CD4-positive, alpha-beta T cell treated with Interleukin-21 for 1 hour (primary cell): ENCODE data around the gene TRIM24.
"Not testable (repeated sequence)": the region's sequence is repeated elsewhere in the genome, so short reads cannot be mapped to it uniquely, and the experiment has no call there.

ENCODE experiments used
- DNase-seq: peaks from one replicate; pipeline ENCODE4 v3.0.0-alpha.2; 2020

Gene TRIM24

DNA sequence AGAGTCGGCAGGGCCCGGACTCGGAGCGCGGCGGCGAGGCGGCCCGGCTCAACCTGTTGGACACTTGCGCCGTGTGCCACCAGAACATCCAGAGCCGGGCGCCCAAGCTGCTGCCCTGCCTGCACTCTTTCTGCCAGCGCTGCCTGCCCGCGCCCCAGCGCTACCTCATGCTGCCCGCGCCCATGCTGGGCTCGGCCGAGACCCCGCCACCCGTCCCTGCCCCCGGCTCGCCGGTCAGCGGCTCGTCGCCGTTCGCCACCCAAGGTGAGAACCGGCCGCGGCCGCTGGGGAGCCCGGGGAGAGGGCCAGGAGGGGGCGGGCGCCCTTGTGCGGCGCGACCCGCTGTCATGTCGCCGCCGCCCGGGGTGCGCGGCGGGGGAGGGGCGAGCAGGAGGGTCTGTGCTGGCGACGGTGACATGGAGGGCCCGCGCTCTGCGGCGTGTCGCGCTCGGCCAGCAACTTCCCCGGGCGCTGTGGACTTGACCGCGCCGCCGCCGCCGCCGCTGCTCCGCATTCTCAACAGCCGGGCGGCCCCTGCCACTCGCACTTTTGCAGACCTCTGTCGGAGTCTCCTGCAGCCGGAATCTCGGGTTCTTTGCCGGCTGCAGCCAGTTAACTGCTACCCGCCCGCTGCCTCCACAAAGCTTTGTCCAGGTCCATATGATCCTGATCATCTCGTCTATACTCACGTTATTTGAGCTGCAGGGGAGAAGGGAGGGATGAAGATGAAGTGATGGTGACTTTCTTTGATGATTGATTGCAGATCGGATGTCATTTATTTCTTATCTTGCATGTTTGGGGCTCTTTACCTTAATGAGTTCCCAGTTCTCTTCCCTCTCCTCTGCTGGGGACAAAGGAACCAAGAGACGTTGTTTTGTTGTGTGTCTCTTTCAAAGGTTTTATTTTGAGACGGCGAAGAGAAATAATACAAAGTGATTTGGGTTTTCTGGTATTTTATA, 869 bp downstream of the TRIM24 start:
- DNase-seq = peak; percentile 61

DNA sequence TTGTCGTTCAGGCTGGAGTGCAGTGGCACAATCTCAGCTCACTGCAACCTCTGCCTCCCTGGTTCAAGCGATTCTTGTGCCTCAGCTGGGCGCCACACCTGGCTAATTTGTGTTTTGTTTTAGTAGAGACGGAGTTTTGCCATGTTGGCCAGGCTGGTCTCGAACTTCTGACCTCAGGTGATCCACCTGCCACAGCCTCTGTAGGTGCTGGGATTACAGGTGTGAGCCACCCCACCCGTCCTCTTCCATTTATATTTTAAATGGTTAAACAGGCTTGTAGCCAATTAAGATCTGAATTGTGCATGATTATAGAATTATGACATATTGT, 3.2 kb downstream of the TRIM24 start:
- DNase-seq = not testable (repeated sequence)

DNA sequence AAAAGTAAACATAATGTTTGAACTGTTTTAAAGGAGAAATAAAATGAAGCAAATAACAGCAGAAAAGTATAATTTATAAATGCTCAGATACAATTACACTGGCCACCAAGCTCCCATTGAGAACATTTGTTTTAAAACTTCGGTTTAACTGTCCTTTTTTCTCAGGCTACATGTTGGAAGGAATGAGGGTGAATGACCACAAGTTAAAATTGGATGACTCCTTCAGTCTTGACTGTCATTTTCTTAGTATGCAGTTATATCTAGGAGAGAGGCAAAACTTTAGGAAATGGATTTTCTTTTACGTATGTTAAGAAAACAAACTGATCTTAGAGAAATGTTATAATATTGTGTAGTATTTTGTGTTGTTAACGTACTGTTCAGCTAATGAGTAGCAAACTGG, 5.0 kb downstream of the TRIM24 start:
- DNase-seq = no peak

DNA sequence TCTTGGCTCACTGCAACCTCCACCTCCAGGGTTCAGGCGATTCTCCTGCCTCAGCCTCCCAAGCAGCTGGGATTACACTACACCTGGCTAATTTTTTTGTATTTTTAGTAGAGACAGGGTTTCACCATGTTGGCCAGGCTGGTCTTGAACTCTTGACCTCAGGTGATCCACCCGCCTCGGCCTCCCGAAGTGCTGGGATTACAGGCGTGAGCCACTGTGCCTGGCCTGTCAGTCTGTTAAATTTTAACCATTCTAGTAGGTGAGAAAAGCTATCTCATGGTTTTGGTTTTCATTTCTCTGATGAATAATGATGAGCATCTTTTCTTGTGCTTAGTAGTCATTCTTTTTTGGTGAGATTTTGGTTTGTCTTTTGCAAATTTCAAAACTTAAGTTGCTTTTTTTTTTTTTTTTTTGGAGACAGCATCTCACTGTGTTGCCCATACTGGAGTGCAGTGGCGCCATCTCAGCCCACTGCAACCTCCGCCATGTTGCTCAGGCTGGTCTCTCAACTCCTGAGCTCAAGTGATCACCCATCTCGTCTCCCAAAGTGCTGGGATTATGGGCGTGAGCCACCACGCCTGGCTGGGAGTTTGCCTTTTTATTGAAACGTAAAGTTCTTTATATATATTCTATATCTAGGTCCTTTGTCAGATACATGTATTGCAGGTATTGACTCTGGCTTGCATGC, 6.2 kb downstream of the TRIM24 start:
- DNase-seq = not testable (repeated sequence)

DNA sequence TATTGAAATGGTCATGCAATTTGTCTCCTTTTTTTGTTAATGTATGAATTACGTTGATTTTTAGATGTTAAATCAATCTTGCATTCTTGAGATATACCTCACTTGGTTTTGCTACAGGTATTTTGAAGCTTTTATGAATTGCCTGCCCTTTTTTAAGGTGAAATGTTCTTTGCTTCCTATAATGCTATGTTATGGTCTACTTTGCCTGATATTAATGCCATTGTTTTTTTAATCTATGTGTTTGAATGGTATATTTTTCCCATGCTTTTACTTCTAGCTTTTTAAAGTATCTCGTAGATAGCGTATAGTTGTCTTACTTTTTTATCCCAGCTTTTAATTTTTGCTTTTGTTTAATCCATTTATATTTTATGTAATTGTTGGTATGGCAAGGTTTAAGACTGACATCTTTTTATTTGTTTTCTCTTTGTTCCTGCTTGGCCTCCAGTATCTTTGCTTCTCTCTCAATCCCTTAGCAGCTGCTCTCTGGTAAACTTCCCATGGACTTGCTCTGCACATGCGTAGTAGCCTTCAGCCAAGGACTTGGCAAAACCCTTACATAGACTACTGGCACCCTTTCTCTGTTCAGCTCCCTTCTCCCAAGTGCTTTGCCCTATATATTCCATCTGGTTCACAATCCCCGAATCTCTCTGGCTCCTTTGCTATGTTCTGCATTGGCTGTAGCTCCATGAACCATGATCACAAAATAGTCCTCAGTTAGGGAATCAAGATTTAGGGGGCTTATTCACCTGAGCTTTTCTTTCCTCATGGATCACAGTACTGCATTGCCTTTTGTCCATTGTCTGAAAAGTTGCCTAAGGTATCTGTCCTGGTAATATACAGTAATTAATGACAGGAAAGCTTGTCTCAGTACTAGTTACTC, 8.4 kb downstream of the TRIM24 start:
- DNase-seq = no peak

DNA sequence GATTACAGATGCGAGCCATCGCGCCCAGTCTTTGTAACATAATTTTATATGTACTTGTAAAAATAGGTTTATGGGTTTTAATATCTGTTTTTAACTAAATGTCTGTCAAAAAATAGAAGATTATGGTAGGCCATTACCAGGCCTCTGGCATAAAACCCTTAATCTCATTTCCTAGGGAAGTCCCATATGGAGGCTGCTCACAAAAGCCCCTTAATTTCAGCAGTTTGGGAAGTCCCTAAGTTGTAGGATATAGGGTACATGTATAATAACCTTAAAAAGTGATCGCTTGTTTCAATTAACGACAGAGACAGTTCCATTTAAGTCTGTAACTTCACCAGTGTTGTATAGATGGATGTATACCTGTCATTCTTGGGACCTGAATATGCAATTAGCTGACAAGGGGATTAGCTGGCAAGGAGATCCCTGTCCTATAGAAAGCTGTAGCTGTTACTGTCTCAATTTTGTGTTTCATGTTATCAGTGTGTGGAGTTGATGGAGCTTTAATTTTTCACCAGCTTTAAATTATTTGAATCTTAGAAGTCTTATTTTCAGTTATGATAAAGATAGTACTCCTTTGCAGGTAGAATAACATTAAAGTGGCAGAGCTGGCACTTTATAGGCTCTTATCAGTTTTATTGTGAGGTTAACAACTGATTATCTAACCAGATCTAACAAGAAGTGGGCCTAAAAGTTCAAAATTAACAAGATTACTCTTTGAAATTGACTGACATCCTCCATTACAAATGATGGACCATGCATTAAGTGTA, 10.5 kb downstream of the TRIM24 start:
- DNase-seq = no peak

DNA sequence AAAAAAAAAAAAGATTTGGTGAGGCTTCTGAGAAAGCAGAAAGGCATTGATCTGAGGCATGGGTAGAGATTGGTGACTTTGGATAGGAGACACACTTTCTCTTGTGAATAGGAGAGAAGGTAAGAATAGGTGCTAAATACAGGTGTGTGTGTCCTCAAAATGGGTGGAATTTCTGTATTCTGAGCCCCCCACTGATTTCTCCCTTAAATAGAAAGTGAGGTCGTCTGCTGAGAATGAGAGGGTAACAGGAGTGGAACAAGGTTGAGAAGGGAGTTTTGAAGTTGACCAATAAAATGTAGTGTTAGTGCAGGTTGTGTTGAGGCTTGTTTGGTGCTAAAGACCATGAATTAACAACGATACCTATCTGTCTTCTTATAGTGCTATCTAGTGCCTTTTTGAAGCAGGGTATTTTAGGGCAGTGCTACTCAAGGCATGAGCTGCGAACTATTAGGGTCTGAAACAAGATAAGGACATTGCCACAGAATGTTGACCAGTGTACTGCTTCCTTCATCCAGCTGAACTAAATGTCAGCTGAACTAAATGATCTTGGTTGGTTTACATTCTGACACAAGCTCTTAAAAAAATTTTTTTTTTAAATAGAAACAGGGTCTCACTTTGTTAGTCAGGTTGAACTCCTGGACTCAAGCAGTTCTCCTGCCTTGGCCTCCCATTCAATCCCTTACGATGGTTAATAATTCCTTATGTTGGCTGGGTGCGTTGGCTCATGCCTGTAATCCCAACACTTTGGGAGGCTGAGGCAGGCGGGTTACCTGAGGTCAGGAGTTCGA, 12.4 kb downstream of the TRIM24 start:
- DNase-seq = no peak

DNA sequence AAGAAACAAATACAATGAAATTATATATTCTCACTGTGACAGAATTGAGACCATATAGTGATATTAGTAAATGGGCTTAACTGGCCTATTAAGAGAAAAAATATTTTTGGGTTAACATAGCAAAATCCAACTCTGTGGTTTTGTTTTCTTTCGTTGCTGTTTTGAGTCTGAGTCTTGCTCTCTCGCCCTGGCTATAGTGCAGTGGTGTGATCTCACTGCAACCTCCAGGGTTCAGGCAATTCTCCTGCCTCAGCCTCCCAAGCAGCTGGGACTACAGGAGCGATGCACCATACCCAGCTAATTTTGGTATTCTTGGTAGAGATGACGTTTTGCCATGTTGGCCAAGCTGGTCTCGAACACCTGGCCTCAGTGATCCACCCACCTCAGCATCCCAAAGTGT, 15.3 kb downstream of the TRIM24 start:
- DNase-seq = no peak

DNA sequence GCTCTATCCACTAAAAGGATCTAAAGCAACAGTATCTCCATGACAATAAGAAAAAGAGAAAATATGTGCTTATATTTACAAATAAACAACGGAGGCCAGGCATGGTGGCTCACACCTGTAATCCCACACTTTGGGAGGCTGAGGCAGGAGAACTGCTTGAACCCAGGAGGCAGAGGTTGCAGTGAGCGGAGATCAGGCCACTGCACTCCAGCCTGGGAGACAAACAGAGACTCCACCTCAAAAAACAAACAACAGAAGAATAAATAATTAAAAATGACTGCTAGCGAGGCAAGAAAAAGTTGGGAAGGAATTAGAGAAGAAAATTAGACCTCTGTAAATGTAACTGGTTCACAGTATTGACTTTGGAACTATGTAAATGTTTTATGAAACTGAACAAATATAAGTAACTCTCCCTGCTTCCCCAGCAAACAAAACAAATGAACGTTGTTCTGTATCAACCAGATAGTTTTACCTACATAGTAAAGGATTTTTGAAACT, 17.1 kb downstream of the TRIM24 start:
- no peak for DNase-seq

DNA sequence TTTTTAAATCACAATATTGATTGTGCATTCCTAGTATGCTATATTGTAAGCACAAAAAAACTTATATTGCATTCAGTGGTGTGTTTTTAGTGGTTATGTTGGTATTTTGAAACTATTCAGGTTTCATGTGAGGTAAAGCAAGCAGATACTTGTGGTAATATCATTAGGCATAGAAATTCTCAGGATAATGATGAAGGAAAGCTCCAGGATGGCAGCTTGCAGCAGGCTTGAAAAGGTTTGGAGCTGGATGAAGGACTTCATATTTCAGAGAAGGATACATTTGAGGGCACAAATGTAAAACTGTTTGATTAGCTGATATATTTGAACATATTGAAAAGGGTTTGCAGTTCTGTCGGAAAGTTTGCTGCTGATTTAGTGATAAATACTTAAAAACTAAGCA, 17.5 kb downstream of the TRIM24 start:
- DNase-seq = no peak

DNA sequence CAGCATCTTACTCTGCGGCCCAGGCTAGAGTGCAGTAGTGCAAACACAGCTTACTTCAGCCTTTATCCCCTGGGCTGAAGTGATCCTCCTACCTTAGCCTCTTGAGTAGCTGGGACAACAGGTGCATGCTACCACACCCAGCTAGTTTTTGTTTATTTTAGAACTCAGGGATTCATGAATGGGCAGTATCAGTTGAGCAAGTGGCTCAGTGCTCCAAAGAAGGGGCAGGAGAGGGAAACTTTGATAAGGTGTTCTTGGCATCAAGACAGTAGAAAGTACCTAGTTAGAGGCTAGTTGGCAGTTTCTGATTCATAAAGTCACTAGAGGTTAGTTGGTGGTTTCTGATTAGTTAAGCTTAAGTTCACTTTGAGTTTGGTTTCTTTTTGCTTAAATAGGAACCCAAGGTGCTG, 18.4 kb downstream of the TRIM24 start:
- DNase-seq = no peak

DNA sequence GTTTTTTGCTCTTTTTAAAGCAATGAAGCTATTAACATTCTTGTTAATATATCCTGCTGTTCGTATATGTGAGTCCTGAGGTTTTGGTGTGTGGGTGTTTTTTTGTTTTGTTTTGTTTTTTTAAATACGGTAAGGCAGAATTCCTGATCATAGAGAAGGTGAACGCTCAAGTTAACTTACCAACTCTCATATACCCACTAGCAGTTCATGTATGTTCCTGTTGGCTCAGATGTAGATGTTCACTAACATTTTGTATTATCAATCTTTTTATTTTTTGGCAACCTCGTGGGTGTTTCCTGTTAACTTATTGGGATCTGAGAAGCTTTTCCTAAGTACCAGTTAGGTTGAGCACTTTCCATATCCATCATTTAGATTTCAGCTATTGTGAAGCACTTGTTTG, 20.5 kb downstream of the TRIM24 start:
- DNase-seq = no peak

DNA sequence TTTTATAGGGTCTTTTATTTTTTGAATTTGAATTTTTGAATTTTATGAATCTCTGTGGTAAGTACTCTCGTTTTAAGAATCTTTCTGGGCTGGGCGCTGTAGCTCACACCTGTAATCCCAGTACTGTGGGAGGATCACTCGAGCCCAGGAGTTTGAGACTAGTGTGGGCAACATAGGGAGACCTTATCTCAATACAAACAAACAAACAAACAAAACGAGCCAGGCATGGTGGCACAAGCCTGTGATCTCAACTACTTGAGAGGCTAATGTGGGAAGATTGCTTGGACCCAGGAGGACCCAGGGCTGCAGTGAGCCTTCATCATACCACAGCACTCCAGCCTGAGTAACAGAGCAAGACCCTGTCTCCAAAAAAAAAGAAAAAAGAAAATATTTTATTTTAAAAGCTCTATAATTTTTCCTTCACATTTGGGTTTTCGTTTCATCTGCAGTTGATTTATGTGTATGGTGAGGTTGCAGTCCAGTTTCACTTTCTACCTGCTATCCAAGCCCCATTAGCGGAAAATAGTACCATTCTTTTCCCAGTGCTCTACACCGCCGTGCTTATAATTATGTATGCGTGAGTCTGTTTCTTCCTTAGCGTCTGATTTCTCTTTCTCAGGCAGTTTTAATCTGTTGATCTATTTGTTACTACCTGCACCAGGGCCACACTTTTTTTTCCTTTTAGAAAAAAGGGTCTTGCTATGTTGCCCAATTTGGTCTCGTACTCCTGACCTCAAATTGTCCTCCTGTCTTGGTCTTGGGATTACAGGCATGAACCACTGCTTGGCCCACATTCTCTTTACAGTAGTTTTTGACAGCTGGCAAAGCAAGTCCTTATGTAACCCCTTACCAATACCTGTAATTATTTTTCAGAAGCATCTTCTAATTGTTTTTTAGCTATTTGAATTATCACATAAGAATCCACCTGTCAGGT, 21.7 kb downstream of the TRIM24 start:
- DNase-seq = no peak

DNA sequence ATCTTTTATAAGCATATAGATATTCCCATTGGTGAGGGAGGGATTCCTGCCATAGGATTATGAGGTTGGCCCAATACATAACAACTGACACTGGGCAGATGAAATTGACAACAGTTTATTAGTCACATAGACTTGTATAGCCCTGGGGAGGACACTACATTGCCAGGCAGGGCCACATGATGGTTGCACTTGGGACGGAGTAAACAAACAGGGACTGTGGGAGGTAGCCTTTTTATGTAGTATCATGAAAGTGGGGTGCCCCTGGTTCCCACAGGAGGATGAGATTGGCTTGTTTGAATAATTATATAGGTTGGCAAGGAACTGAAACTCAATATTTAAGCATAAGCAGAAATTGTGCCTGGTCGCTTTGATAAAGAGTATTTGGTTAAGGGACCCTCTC, 23.5 kb downstream of the TRIM24 start:
- no peak for DNase-seq

DNA sequence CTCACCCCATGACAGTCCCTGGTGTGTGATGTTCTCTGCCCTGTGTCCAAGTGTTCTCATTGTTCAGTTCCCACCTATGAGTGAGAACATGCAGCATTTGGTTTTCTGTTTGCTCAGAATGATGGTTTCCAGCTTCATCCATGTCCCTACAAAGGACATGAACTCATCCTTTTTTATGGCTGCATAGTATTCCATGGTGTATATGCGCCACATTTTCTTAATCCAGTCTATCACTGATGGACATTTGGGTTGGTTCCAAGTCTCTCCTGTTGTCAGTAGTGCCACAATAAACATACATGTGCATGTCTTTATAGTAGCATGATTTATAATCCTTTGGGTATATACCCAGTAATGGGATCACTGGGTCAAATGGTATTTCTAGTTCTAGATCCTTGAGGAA, 25.4 kb downstream of the TRIM24 start:
- DNase-seq = not testable (repeated sequence)

DNA sequence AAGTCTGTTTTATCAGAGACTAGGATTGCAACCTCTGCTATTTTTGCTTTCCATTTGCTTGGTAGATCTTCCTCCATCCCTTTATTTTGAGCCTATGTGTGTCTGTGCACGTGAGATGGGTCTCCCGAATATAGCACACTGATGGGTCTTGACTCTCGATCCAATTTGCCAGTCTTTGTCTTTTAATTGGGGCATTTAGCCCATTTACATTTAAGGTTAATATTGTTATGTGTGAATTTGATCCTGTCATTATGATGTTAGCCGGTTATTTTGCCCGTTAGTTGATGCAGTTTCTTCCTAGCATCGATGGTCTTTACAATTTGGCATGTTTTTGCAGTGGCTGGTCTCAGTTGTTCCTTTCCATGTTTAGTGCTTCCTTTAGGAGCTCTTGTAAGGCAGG, 29.1 kb downstream of the TRIM24 start:
- not testable (repeated sequence) for DNase-seq

DNA sequence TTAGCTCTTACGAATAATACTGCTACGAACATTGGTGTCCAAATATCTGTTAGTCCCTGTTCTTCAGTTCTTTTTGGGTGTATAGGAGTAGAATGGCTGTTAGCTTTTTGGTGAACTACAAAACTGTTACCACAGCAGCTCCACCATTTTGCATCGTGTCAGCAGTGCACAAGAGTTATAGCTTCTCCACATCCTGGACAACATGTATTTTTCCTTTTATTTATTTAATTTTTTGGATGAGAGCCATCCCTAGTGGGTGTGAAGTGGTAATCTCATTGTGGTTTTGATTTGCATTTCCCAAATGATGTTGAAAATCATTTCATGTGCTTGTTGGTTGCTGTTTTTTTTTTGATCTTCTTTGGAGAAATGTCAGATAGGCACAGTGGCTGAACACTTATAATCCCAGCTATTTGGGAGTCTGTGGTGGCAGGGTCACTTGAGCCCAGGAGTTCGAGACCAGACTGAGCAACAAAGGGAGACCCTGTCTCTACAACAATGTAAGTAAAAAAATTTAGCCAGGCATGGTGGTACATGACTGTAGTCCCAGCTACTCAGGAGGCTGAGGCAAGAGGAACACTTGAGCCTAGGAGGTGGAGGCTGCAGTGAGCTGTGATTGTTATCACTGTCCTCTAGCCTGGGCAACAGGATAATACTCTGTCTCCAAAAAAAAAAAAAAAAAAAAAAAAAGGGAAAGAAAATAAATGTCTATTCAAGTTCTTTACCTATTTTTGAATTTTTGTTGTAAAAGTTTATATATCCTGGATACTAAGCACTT, 31.7 kb downstream of the TRIM24 start:
- DNase-seq = no peak

DNA sequence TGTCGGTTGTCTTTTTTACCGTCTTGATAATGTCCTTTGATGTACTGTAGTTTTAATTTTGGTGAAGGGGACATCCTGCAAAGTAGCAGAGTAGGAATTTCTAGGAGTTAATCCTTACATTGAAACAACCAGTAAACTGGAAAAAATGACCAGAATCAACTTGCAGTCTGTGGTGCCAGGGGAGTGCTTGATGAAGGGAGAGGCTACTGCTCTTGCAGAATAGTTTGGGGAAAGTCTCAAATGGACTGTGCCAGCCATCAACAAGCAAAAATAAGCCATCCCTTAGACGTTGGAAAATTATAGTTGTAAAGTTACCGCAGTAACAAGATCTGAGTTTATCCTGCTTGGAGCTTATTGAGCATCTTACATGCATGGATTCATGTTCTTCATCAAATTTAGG, 32.4 kb downstream of the TRIM24 start:
- DNase-seq = no peak

DNA sequence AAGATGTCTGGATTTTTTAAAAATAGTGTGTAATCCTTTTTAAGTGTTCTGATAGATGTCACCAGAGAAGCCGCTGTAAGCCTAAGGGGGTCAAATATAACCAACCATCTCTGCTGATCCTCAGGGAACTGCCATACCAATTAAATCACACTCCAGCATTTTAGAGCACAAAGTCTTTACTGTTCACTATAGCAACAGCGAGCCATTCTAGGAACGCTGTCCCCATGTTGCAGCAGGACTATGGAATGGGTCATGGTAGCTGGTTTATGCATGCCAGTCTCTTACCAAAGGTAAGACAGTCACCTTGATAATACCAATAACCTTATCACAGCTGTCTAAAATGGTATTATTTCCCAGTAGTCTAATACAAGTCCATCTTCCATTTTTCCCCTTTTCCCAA, 33.5 kb downstream of the TRIM24 start:
- DNase-seq = no peak

DNA sequence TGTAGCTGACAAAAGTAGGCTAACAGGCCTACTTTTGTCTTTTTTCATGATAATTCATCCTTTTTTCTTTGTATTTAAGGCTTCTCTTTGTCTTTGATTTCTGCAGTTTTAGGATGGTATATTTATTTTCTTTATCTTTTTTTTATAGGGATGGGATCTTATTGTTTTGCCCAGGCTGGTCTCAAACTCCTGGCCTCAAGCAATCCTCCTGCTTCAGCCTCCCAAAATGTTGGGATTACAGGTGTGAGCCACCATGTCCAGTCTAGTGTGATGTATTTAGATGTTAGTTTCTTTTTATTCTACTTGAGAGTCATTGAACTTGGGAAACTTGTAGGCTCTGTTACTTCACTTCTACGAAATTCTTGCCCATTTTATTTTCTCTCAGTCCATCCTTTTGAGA, 35.4 kb downstream of the TRIM24 start:
- DNase-seq = no peak
